IMR-90 (cell line): Measurements from ENCODE around the gene ZDHHC6. TPM values are rescaled to one million over a fixed set of nuclear protein-coding genes. Genes with fewer than 3 reads are reported as not detected.

Experiments
- ATAC-seq: fragments of 200-7000 bp; cut with Tn5 transposase; 2 replicates; pipeline ENCODE4 v1.9.1; 2020; ENCODE audit warnings: low read depth, mild to moderate bottlenecking, moderate library complexity
- Bru-seq: library from RNA; stranded (reverse); fragments of 400-500 nt; gene quantifications from one replicate; lab custom pipeline; 2021; lab: Mats Ljungman, UMichigan
- BruChase-seq, 2 experiments: library from RNA; stranded (reverse); fragments of 400-500 nt; gene quantifications; one replicate each; lab custom pipeline; 2021; lab: Mats Ljungman, UMichigan
- BruUV-seq: library from RNA; stranded (reverse); fragments of 400-500 nt; replicated peaks from 2 replicates; lab custom pipeline; 2021; lab: Mats Ljungman, UMichigan
- CTCF ChIA-PET: fragments of 300-600 bp; formaldehyde crosslinking; extraction: SDS; loops from one replicate; lab custom pipeline; 2021; ENCODE audit warnings: antibody characterized with exemption; lab: Yijun Ruan, JAX
- POLR2A ChIA-PET: fragments of 300-600 bp; sonication (Branson Sonifier 250); formaldehyde crosslinking; loops from one replicate; lab custom pipeline; 2022; ENCODE audit warnings: antibody characterized with exemption; ENCODE audit not compliant: unreplicated experiment; lab: Charles Lee
- DNase-seq: peaks from one replicate; pipeline ENCODE4 v3.0.0; 2013
- H2AFZ ChIP-seq: replicated peaks from 2 replicates; pipeline ENCODE3; 2013; ENCODE audit warnings: low read length, mild to moderate bottlenecking; ENCODE audit not compliant: poor library complexity
- H2AK5ac ChIP-seq: 2 replicates; pipeline ENCODE4 v1.6.1; 2013; ENCODE audit warnings: low read depth, low read length, inconsistent platforms
- H2AK9ac ChIP-seq: replicated peaks from 2 replicates; pipeline ENCODE3; 2013; ENCODE audit warnings: mild to moderate bottlenecking, low read depth, low read length, moderate library complexity; ENCODE audit not compliant: poor library complexity
- H2BK120ac ChIP-seq: 2 replicates; pipeline ENCODE4 v1.6.1; 2013; ENCODE audit warnings: low read depth, low read length, inconsistent platforms
- H2BK15ac ChIP-seq: 3 replicates; pipeline ENCODE4 v1.6.1; 2013; ENCODE audit warnings: low read depth, low read length, inconsistent platforms
- H2BK20ac ChIP-seq: 2 replicates; pipeline ENCODE4 v1.6.1; 2013; ENCODE audit warnings: low read depth, mild to moderate bottlenecking, inconsistent platforms, low read length, moderate library complexity
- H2BK5ac ChIP-seq: 2 replicates; pipeline ENCODE4 v1.6.1; 2013; ENCODE audit warnings: mild to moderate bottlenecking, low read depth, low read length, inconsistent platforms; ENCODE audit not compliant: poor library complexity, severe bottlenecking
- H3K14ac ChIP-seq: replicated peaks from 2 replicates; pipeline ENCODE4 v1.6.1; 2013; ENCODE audit warnings: low read depth, low read length, inconsistent platforms
- H3K18ac ChIP-seq: 2 replicates; pipeline ENCODE4 v1.6.1; 2013; ENCODE audit warnings: low read depth, low read length, control low read depth
- H3K23ac ChIP-seq: 2 replicates; pipeline ENCODE4 v1.6.1; 2013; ENCODE audit warnings: low read depth, low read length, inconsistent platforms
- H3K27ac ChIP-seq: 2 replicates; pipeline ENCODE4 v1.5.1; 2013; ENCODE audit warnings: mild to moderate bottlenecking, control low read depth, low read length; ENCODE audit not compliant: insufficient read depth
- H3K27me3 ChIP-seq: 2 replicates; pipeline ENCODE4 v1.6.1; 2013; ENCODE audit warnings: low read length; ENCODE audit not compliant: control insufficient read depth, insufficient read depth
- H3K36me3 ChIP-seq: 2 replicates; pipeline ENCODE4 v1.6.1; 2013; ENCODE audit warnings: low read length, mixed read lengths; ENCODE audit not compliant: control insufficient read depth, insufficient read depth
- H3K4ac ChIP-seq: 2 replicates; pipeline ENCODE4 v1.6.1; 2013; ENCODE audit warnings: low read depth, low read length, inconsistent platforms
- H3K4me1 ChIP-seq: 2 replicates; pipeline ENCODE4 v1.6.1; 2013; ENCODE audit warnings: low read length, mixed read lengths; ENCODE audit not compliant: control insufficient read depth, insufficient read depth
- H3K4me2 ChIP-seq: 2 replicates; pipeline ENCODE4 v1.6.1; 2013; ENCODE audit warnings: low read depth, mild to moderate bottlenecking, control low read depth, low read length, moderate library complexity
- H3K4me3 ChIP-seq: 2 replicates; pipeline ENCODE4 v1.5.1; 2013; ENCODE audit warnings: low read depth, mild to moderate bottlenecking, control low read depth, low read length, moderate library complexity; ENCODE audit not compliant: insufficient read depth
- H3K56ac ChIP-seq: 2 replicates; pipeline ENCODE4 v1.6.1; 2013; ENCODE audit warnings: low read length, inconsistent platforms; ENCODE audit not compliant: insufficient read depth; ENCODE audit errors: extremely low read depth
- H3K79me1 ChIP-seq, 2 experiments: 2 replicates each; pipeline ENCODE4 v1.6.1; 2013; ENCODE audit warnings: low read length in 2 of 2, inconsistent platforms in 1 of 2, low read depth in 1 of 2
- H3K9ac ChIP-seq: 2 replicates; pipeline ENCODE4 v1.6.1; 2013; ENCODE audit warnings: low read depth, low read length, control low read depth
- H3K9me1 ChIP-seq: 2 replicates; pipeline ENCODE4 v1.6.1; 2013; ENCODE audit warnings: low read length, inconsistent platforms; ENCODE audit not compliant: insufficient read depth
- H3K9me3 ChIP-seq: 2 replicates; pipeline ENCODE4 v1.6.1; 2013; ENCODE audit warnings: low read length; ENCODE audit not compliant: control insufficient read depth, insufficient read depth
- H4K20me1 ChIP-seq: 2 replicates; pipeline ENCODE4 v1.6.1; 2013; ENCODE audit warnings: low read length, inconsistent platforms; ENCODE audit not compliant: insufficient read depth
- H4K5ac ChIP-seq: 2 replicates; pipeline ENCODE4 v1.6.1; 2013; ENCODE audit warnings: mild to moderate bottlenecking, low read depth, low read length, control low read depth
- H4K8ac ChIP-seq, 2 experiments: 2 replicates each; pipeline ENCODE4 v1.6.1; 2013; ENCODE audit warnings: low read depth in 2 of 2, low read length in 2 of 2, control low read depth in 1 of 2, inconsistent platforms in 1 of 2
- H4K91ac ChIP-seq: 2 replicates; pipeline ENCODE4 v1.6.1; 2013; ENCODE audit warnings: low read depth, low read length, inconsistent platforms; ENCODE audit not compliant: insufficient read depth
- BHLHE40 ChIP-seq: fragments of 150-350 bp; IDR thresholded peaks from 2 replicates; pipeline ENCODE4 v1.6.1; 2016; ENCODE audit warnings: mild to moderate bottlenecking, low read depth, low read length
- CHD1 ChIP-seq: IDR thresholded peaks from 2 replicates; pipeline ENCODE4 v1.6.1; 2012; ENCODE audit warnings: low read depth, low read length, improper control_type of control experiment
- ELK1 ChIP-seq: fragments of 150-350 bp; IDR thresholded peaks from 2 replicates; pipeline ENCODE4 v1.6.1; 2016; ENCODE audit warnings: low read depth, mild to moderate bottlenecking, low read length, moderate library complexity, borderline replicate concordance
- MAFK ChIP-seq: IDR thresholded peaks from 2 replicates; pipeline ENCODE4 v1.6.1; 2012; ENCODE audit warnings: low read depth, low read length, improper control_type of control experiment
- MAZ ChIP-seq: IDR thresholded peaks from 2 replicates; pipeline ENCODE4 v1.6.1; 2012; ENCODE audit warnings: low read depth, mild to moderate bottlenecking, low read length, improper control_type of control experiment, moderate library complexity, borderline replicate concordance
- POLR2A ChIP-seq: IDR thresholded peaks from 2 replicates; pipeline ENCODE4 v1.6.1; 2012; ENCODE audit warnings: mild to moderate bottlenecking, low read depth, low read length
- RCOR1 ChIP-seq: IDR thresholded peaks from 2 replicates; pipeline ENCODE4 v1.6.1; 2012; ENCODE audit warnings: mild to moderate bottlenecking, low read length, improper control_type of control experiment; ENCODE audit not compliant: insufficient replicate concordance
- RFX5 ChIP-seq: IDR thresholded peaks from 2 replicates; pipeline ENCODE4 v1.8.0; 2012; ENCODE audit warnings: low read depth, mild to moderate bottlenecking, low read length, moderate library complexity
- SMC3 ChIP-seq: fragments of 150-350 bp; IDR thresholded peaks from 2 replicates; pipeline ENCODE4 v1.6.1; 2016; ENCODE audit warnings: low read depth, mild to moderate bottlenecking, antibody characterized with exemption, low read length, moderate library complexity
- USF2 ChIP-seq: fragments of 150-350 bp; IDR thresholded peaks from 2 replicates; pipeline ENCODE4 v1.6.1; 2017; ENCODE audit warnings: mild to moderate bottlenecking, antibody characterized with exemption, low read length, low read depth
- WGBS, 2 experiments: methylation state at CpG; one replicate each; pipeline versions ENCODE4 v1.1.5 to v1.1.7; 2013; ENCODE audit warnings: missing lambda C conversion rate in 2 of 2; ENCODE audit not compliant: insufficient read length in 1 of 2; ENCODE audit errors: extremely low coverage in 2 of 2; 5-methylcytosine and 5-hydroxymethylcytosine counted together
- dilution Hi-C: fragments of 300-500 bp; cut with HindIII; formaldehyde crosslinking; loops from one replicate; pipeline ENCODE4 v1.14.3; 2018; ENCODE audit warnings: low sequenced_read_pairs; ENCODE audit not compliant: unreplicated experiment
- in situ Hi-C: fragments of 300-500 bp; cut with MboI; formaldehyde crosslinking; loops from 3 replicates; pipeline ENCODE4 v1.14.3; 2019; ENCODE audit warnings: low sequenced_read_pairs, inconsistent platforms, mixed read lengths
- intact Hi-C: fragments of 100-400 bp; cut with micrococcal nuclease; formaldehyde crosslinking; loops from 2 replicates; pipeline ENCODE4 v1.10.0; 2022
- long read RNA-seq: library from polyadenylated mRNA; unstranded; transcript quantifications from one replicate; pipeline ENCODE4 v2.0.0, GENCODE V29; 2021; ENCODE audit not compliant: unreplicated experiment
- polyA plus RNA-seq, 3 experiments: library from polyadenylated mRNA; depleted of rRNA; stranded (reverse); fragments of >200 nt; gene quantifications; 2 replicates each; pipeline ENCODE4 v1.2.3, GENCODE V29; 2012; ENCODE audit warnings: low replicate concordance in 1 of 3
- total RNA-seq: library from RNA; depleted of rRNA; stranded (reverse); fragments of >200 nt; gene quantifications from 2 replicates; pipeline ENCODE4 v1.2.3, GENCODE V29; 2012; rRNA removed

ZDHHC6 gene
- 17.4 and 22.2 TPM in 2 replicates for total RNA-seq
- 15.4 and 21.6 TPM in 2 replicates for polyA plus RNA-seq (2012; rRNA removed)
- polyA plus RNA-seq (2012; cell fraction: cytosol; rRNA removed), result 3.1 and 5.7 TPM in 2 replicates
- 9.7 and 54.2 TPM in 2 replicates for polyA plus RNA-seq (2012; cell fraction: nucleus; rRNA removed; ENCODE audit: low replicate concordance)
- percentile 63 among the genes with signal in this experiment for Bru-seq, nascent RNA
- BruChase-seq, experiment 1, labeled RNA remaining after a 6-hour chase, result percentile 61 among the genes with signal in this experiment
- BruChase-seq, experiment 2, labeled RNA remaining after a 2-hour chase, result percentile 62 among the genes with signal in this experiment
- long read RNA-seq, transcript ZDHHC6-202 (11 exons, 2,170 nt), result major isoform, 9 of 18 reads
- long read RNA-seq, partial matches to known transcripts, result 2 of 18 reads
- long read RNA-seq, other reads (novel, unspliced or antisense), result 7 of 18 reads

GRCh38 chr10:112446855-112447619 lies at the start of gene ZDHHC6, which contains the start of gene VTI1A:
Gene ZDHHC6 (minus strand): TSS chr10:112446914. CDS start chr10:112445436, 1,478 bp downstream.
Gene VTI1A (plus strand): TSS chr10:112447215. CDS start chr10:112447374, 159 bp downstream.
- Histone ChIP-seq H3K27ac (peak within 1 kb of the TSS; percentile 92), H3K18ac (peak within 1 kb of the TSS; percentile 44; the same call in 1 of the 2 replicates), H2BK15ac (0 out of 3 replicates have a peak within 1 kb of the TSS, but pooled peaks have one; percentile 39), H3K9me3 (no peaks in the 10 kb centered on the region), H4K20me1 (no peaks in the 10 kb centered on the region), H3K4me1 (no peaks in the 10 kb centered on the region), H4K5ac (peak within 1 kb of the TSS; percentile 83), H3K27me3 (no peaks in the 10 kb centered on the region), H3K36me3 (no peaks in the 10 kb centered on the region; the same call in 1 of the 2 replicates), H2AK9ac (peak within 1 kb of the TSS; percentile 95), H3K4me2 (peak within 1 kb of the TSS; percentile 92), H3K79me1 (peaks cover 24 to 25% of the 10 kb centered on the region in 2 experiments), H4K91ac (peak within 1 kb of the TSS; percentile 73), H2BK20ac (0 out of 2 replicates have a peak within 1 kb of the TSS, but pooled peaks have one; percentile 22), H3K9ac (peak within 1 kb of the TSS; percentile 97), H3K23ac (peak within 1 kb of the TSS; percentile 86), H3K14ac (peak within 1 kb of the TSS; percentile 85), H4K8ac (peak within 1 kb of the TSS; percentile 92 to 98), H3K4me3 (peak within 1 kb of the TSS; percentile 95), H2AK5ac (peak within 1 kb of the TSS; percentile 69), H3K9me1 (no peaks in the 10 kb centered on the region), H2AFZ (peak within 1 kb of the TSS; percentile 99), H3K56ac (peak within 1 kb of the TSS; percentile 86), H3K4ac (peak within 1 kb of the TSS; percentile 85), H2BK120ac (peak within 1 kb of the TSS; percentile 94), H2BK5ac (peak within 1 kb of the TSS; percentile 80)
- in situ Hi-C loops (loop anchor here (10.0 kb wide), 1 partner anchor 262 kb away; the partner anchor contains the start of gene GPAM), dilution Hi-C loops (no loop called here), intact Hi-C loops (loop anchor here (1.0 kb wide), 2 partner anchors 25 to 938 kb away; no protein-coding TSS in a partner anchor)
- no TSS peak for BruUV-seq
- peak; percentile 96 for ATAC-seq
- DNase-seq, result peak; percentile 84
- ChIA-PET CTCF (no interaction called here), POLR2A (no interaction called here)
- WGBS, 2 experiments, result 3% methylated on average over 15 of the region's 59 CpGs; no CpG with 5 or more reads in 1 of the 2 experiments
- no peak for TF ChIP-seq RFX5
- TF ChIP-seq POLR2A, result peak; percentile 67; the same call in 1 of the 2 replicates
- no peak for TF ChIP-seq ELK1
- TF ChIP-seq SMC3, result no peak; the same call in 1 of the 2 replicates
- no peak for TF ChIP-seq USF2
- TF ChIP-seq CHD1, result no peak
- no peak for TF ChIP-seq BHLHE40
- no peak for TF ChIP-seq RCOR1
- TF ChIP-seq MAFK, result no peak
- TF ChIP-seq MAZ, result peak; percentile 57; the same call in 1 of the 2 replicates
